Measurements from ENCODE around the gene TRERF1. TPM values are rescaled to one million over a fixed set of nuclear protein-coding genes. Genes with fewer than 3 reads are reported as not detected.

The TRERF1 gene
- total RNA-seq, 2 donors from 2014 or later, result 3.5 to 3.8 TPM

- no peak for DNase-seq
- no peaks in the 10 kb centered on the region for H3K36me3 ChIP-seq
- no peaks in the 10 kb centered on the region for H3K4me1 ChIP-seq
- H3K9ac ChIP-seq (ENCODE audit: low read depth in 2 of 2, low read length in 2 of 2), result no peak overlapping the region
- no peaks in the 10 kb centered on the region for H3K9me3 ChIP-seq
- no peaks in the 10 kb centered on the region for H3K27me3 ChIP-seq
- no peak overlapping the region for H3K4me3 ChIP-seq
- H3K27ac ChIP-seq, result no peak overlapping the region
- TF ChIP-seq, protein P1, sequence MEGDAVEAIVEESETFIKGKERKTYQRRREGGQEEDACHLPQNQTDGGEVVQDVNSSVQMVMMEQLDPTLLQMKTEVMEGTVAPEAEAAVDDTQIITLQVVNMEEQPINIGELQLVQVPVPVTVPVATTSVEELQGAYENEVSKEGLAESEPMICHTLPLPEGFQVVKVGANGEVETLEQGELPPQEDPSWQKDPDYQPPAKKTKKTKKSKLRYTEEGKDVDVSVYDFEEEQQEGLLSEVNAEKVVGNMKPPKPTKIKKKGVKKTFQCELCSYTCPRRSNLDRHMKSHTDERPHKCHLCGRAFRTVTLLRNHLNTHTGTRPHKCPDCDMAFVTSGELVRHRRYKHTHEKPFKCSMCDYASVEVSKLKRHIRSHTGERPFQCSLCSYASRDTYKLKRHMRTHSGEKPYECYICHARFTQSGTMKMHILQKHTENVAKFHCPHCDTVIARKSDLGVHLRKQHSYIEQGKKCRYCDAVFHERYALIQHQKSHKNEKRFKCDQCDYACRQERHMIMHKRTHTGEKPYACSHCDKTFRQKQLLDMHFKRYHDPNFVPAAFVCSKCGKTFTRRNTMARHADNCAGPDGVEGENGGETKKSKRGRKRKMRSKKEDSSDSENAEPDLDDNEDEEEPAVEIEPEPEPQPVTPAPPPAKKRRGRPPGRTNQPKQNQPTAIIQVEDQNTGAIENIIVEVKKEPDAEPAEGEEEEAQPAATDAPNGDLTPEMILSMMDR (IDR thresholded peaks at IDR 0.05), result no peak
- intact Hi-C loops (cut with DNase I), result no loop called here
Observed at GRCh38 chr6:42341221-42341620, 110.5 kb downstream of the TRERF1 start.

DNA sequence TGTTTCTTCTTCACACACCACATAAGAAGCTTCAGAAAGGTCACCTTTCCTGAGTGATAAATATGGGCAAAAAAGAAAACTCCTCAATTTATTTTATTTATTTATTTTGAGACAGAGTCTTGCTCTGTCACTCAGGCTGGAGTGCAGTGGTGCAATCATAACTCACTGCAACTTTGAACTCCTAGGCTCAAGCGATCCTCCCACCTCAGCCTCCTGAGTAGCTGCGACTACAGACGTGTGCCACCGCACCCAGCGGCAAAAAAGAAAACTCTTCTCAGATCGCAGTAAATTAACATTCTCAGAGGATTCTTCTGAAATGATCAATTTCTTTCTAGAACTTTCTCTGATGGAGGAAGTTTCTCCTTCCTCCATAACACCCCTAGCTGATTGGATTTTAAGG is 111.2 kb downstream of the TRERF1 start:
- Histone ChIP-seq H3K4me3 (no peak overlapping the region), H3K27ac (no peak overlapping the region), H3K4me1 (no peaks in the 10 kb centered on the region), H3K27me3 (no peaks in the 10 kb centered on the region), H3K36me3 (no peaks in the 10 kb centered on the region), H3K9me3 (no peaks in the 10 kb centered on the region), H3K9ac (ENCODE audit: low read depth in 2 of 2, low read length in 2 of 2) (no peak overlapping the region)
- TF ChIP-seq, protein P1 (IDR thresholded peaks at IDR 0.05), result no peak
- intact Hi-C loops (cut with DNase I), result no loop called here
- no peak for DNase-seq

- Histone ChIP-seq H3K9me3 (no peaks in the 10 kb centered on the region), H3K9ac (ENCODE audit: low read depth in 2 of 2, low read length in 2 of 2) (no peak overlapping the region), H3K4me1 (no peaks in the 10 kb centered on the region), H3K27ac (no peak overlapping the region), H3K27me3 (no peaks in the 10 kb centered on the region), H3K36me3 (no peaks in the 10 kb centered on the region), H3K4me3 (no peak overlapping the region)
- no peak for DNase-seq
- TF ChIP-seq, protein P1 (IDR thresholded peaks at IDR 0.05), result no peak
- intact Hi-C loops (cut with DNase I), result no loop called here
Observed at GRCh38 chr6:42339991-42340401, 111.7 kb downstream of the TRERF1 start.

DNA sequence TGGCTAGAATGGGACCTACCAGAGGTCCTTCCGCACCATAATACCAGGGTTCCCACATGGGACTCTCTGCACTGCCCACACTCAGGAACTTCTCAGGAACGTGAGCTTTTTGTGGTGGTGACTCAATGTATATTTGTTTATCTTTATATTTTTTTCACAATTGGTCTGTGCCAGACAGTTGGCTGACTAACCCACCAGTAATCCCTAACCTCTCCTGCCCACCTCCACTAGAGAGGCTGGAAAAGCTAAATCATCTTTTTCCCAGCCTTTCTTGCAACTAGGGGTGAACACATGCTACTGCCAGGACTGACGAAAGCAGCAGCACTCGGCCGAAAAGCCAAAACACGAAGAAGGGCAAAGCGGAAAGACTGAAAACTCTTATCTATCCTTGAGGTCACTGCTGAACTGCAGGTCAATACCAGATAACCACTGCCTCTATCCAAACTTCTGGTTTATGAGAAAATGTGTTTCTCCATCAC is 112.9 kb downstream of the TRERF1 start:
- Histone ChIP-seq H3K9ac (ENCODE audit: low read depth in 2 of 2, low read length in 2 of 2) (no peak overlapping the region), H3K36me3 (no peaks in the 10 kb centered on the region), H3K4me1 (no peaks in the 10 kb centered on the region), H3K4me3 (no peak overlapping the region), H3K9me3 (no peaks in the 10 kb centered on the region), H3K27me3 (no peaks in the 10 kb centered on the region), H3K27ac (no peak overlapping the region)
- DNase-seq, result no peak
- intact Hi-C loops (cut with DNase I), result no loop called here
- TF ChIP-seq, protein P1 (IDR thresholded peaks at IDR 0.05), result no peak

- intact Hi-C loops (cut with DNase I), result no loop called here
- Histone ChIP-seq H3K9me3 (no peaks in the 10 kb centered on the region), H3K4me3 (no peak overlapping the region), H3K9ac (ENCODE audit: low read depth in 2 of 2, low read length in 2 of 2) (no peak overlapping the region), H3K27ac (no peak overlapping the region), H3K36me3 (no peaks in the 10 kb centered on the region), H3K4me1 (no peaks in the 10 kb centered on the region), H3K27me3 (no peaks in the 10 kb centered on the region)
- TF ChIP-seq, protein P1 (IDR thresholded peaks at IDR 0.05), result no peak
- no peak for DNase-seq
Observed at GRCh38 chr6:42337985-42338743, 113.6 kb downstream of the TRERF1 start.
